H9 (cell line): Measurements from ENCODE around the gene METTL27. TPM values are rescaled to one million over a fixed set of nuclear protein-coding genes. Genes with fewer than 3 reads are reported as not detected.

ENCODE experiments used
- DNase-seq: peaks from one replicate; pipeline ENCODE4 v3.0.0-alpha.2; 2017
- H2AFZ ChIP-seq: one replicate; pipeline ENCODE4 v1.6.1; 2013; ENCODE audit warnings: mild to moderate bottlenecking, low read length, control low read depth, moderate library complexity
- H2AK5ac ChIP-seq: 2 replicates; pipeline ENCODE4 v1.6.1; 2013; ENCODE audit warnings: low read length, control low read depth, mixed read lengths; ENCODE audit not compliant: insufficient read length
- H2BK120ac ChIP-seq: one replicate; pipeline ENCODE4 v1.6.1; 2013; ENCODE audit warnings: low read depth, mild to moderate bottlenecking, low read length, control low read depth, inconsistent platforms; ENCODE audit not compliant: poor library complexity, severe bottlenecking
- H2BK12ac ChIP-seq: 2 replicates; pipeline ENCODE4 v1.6.1; 2013; ENCODE audit warnings: low read length, control low read depth, mixed read lengths, low read depth; ENCODE audit not compliant: insufficient read length
- H2BK15ac ChIP-seq: 2 replicates; pipeline ENCODE4 v1.6.1; 2013; ENCODE audit warnings: low read depth, low read length, control low read depth
- H2BK20ac ChIP-seq: one replicate; pipeline ENCODE4 v1.6.1; 2013; ENCODE audit warnings: low read depth, mild to moderate bottlenecking, low read length, control low read depth, inconsistent platforms; ENCODE audit not compliant: poor library complexity, severe bottlenecking
- H2BK5ac ChIP-seq: 2 replicates; pipeline ENCODE4 v1.6.1; 2013; ENCODE audit warnings: low read length, control low read depth, mixed read lengths; ENCODE audit not compliant: insufficient read length
- H3K14ac ChIP-seq: 2 replicates; pipeline ENCODE4 v1.6.1; 2013; ENCODE audit warnings: low read length, control low read depth; ENCODE audit not compliant: insufficient read depth
- H3K18ac ChIP-seq: 2 replicates; pipeline ENCODE4 v1.6.1; 2013; ENCODE audit warnings: low read depth, mild to moderate bottlenecking, mixed read lengths, low read length, control low read depth; ENCODE audit not compliant: insufficient read length
- H3K23ac ChIP-seq: 2 replicates; pipeline ENCODE4 v1.6.1; 2013; ENCODE audit warnings: low read length, control low read depth, mixed read lengths, low read depth; ENCODE audit not compliant: insufficient read length
- H3K23me2 ChIP-seq: 2 replicates; pipeline ENCODE4 v1.6.1; 2013; ENCODE audit warnings: low read depth, mild to moderate bottlenecking, mixed read lengths, low read length, control low read depth; ENCODE audit not compliant: insufficient read length, poor library complexity, severe bottlenecking
- H3K27ac ChIP-seq: 2 replicates; pipeline ENCODE4 v1.5.1; 2013; ENCODE audit warnings: low read length, control low read depth, mixed read lengths, low read depth; ENCODE audit not compliant: insufficient read length
- H3K27me3 ChIP-seq: 2 replicates; pipeline ENCODE4 v1.6.1; 2013; ENCODE audit warnings: low read length, control low read depth, inconsistent platforms; ENCODE audit not compliant: insufficient read depth
- H3K4ac ChIP-seq: 2 replicates; pipeline ENCODE4 v1.6.1; 2013; ENCODE audit warnings: low read depth, mild to moderate bottlenecking, control low read depth, inconsistent platforms, low read length, moderate library complexity
- H3K4me1 ChIP-seq: 2 replicates; pipeline ENCODE4 v1.6.1; 2013; ENCODE audit warnings: low read length, control low read depth, inconsistent platforms; ENCODE audit not compliant: insufficient read depth
- H3K4me2 ChIP-seq: 2 replicates; pipeline ENCODE4 v1.6.1; 2013; ENCODE audit warnings: low read length, control low read depth, mixed read lengths; ENCODE audit not compliant: insufficient read length, insufficient read depth
- H3K56ac ChIP-seq: 2 replicates; pipeline ENCODE4 v1.6.1; 2013; ENCODE audit warnings: low read depth, mild to moderate bottlenecking, mixed read lengths, low read length, control low read depth; ENCODE audit not compliant: insufficient read length
- H3K79me1 ChIP-seq: 2 replicates; pipeline ENCODE4 v1.6.1; 2013; ENCODE audit warnings: low read depth, mild to moderate bottlenecking, moderate library complexity, low read length, control low read depth, inconsistent platforms; ENCODE audit not compliant: insufficient read depth, poor library complexity, severe bottlenecking
- H3K79me2 ChIP-seq: 2 replicates; pipeline ENCODE4 v1.6.1; 2013; ENCODE audit warnings: low read length, control low read depth, inconsistent platforms; ENCODE audit not compliant: insufficient read depth
- H3K9ac ChIP-seq: 2 replicates; pipeline ENCODE4 v1.6.1; 2013; ENCODE audit warnings: low read length, control low read depth, mixed read lengths; ENCODE audit not compliant: insufficient read length; ENCODE audit errors: extremely low read depth
- H3K9me3 ChIP-seq: one replicate; pipeline ENCODE4 v1.6.1; 2013; ENCODE audit warnings: low read depth, low read length, inconsistent platforms; ENCODE audit not compliant: control insufficient read depth
- H3T11ph ChIP-seq: one replicate; pipeline ENCODE4 v1.6.1; 2013; ENCODE audit warnings: mild to moderate bottlenecking, low read length, control low read depth, inconsistent platforms
- H4K20me1 ChIP-seq: one replicate; pipeline ENCODE4 v1.6.1; 2013; ENCODE audit not compliant: control insufficient read depth, insufficient read length, insufficient read depth
- H4K5ac ChIP-seq: 2 replicates; pipeline ENCODE4 v1.6.1; 2013; ENCODE audit warnings: low read depth, mild to moderate bottlenecking, mixed read lengths, low read length, control low read depth; ENCODE audit not compliant: insufficient read length
- H4K8ac ChIP-seq: replicated peaks from 2 replicates; pipeline ENCODE4 v1.6.1; 2013; ENCODE audit warnings: low read length, control low read depth, mixed read lengths, low read depth; ENCODE audit not compliant: insufficient read length
- H4K91ac ChIP-seq: 2 replicates; pipeline ENCODE4 v1.6.1; 2013; ENCODE audit warnings: low read depth, mild to moderate bottlenecking, moderate library complexity, mixed read lengths, low read length, control low read depth; ENCODE audit not compliant: insufficient read length
- H3K27ac Mint-ChIP-seq, 3 experiments: 2 replicates in 2 of 3; 3 replicates in 1 of 3; pipeline ENCODE4 v1.8.0; 2020 to 2021; ENCODE audit warnings: mixed read lengths in 3 of 3, mild to moderate bottlenecking in 1 of 3, moderate library complexity in 1 of 3
- H3K27me3 Mint-ChIP-seq: 2 replicates; pipeline ENCODE4 v1.8.0; 2021; ENCODE audit warnings: low read depth, mild to moderate bottlenecking, moderate library complexity, mixed read lengths
- H3K36me3 Mint-ChIP-seq, 3 experiments: 2 replicates in 2 of 3; 3 replicates in 1 of 3; pipeline ENCODE4 v1.8.0; 2020 to 2021; ENCODE audit warnings: low read depth in 3 of 3, mixed read lengths in 3 of 3; ENCODE audit not compliant: insufficient read depth in 1 of 3
- H3K4me1 Mint-ChIP-seq, 2 experiments: 2 replicates each; pipeline ENCODE4 v1.8.0; 2020; ENCODE audit warnings: mixed read lengths in 2 of 2
- H3K4me3 Mint-ChIP-seq, 2 experiments: 2 replicates in 1 of 2; 3 replicates in 1 of 2; pipeline ENCODE4 v1.8.0; 2020 to 2021; ENCODE audit warnings: mild to moderate bottlenecking in 2 of 2, mixed read lengths in 2 of 2, moderate library complexity in 1 of 2
- H3K9me3 Mint-ChIP-seq, 2 experiments: 2 replicates in 1 of 2; 3 replicates in 1 of 2; pipeline ENCODE4 v1.8.0; 2020; ENCODE audit warnings: mild to moderate bottlenecking in 2 of 2, mixed read lengths in 2 of 2, moderate library complexity in 1 of 2
- CTCF ChIP-seq: fragments of 200-600 bp; sonication (generic); conservative IDR thresholded peaks from 3 replicates; pipeline ENCODE4 v1.8.0; 2021; ENCODE audit warnings: antibody characterized with exemption, mild to moderate bottlenecking
- WGBS: extraction: QIAGEN DNeasy Blood & Tissue Kit; methylation state at CpG from one replicate; pipeline ENCODE4 v1.1.7; 2013; ENCODE audit warnings: missing lambda C conversion rate, low lambda C conversion rate, mixed read lengths; ENCODE audit not compliant: insufficient read length; ENCODE audit errors: extremely low coverage; 5-methylcytosine and 5-hydroxymethylcytosine counted together
- total RNA-seq: library from RNA; stranded (reverse); gene quantifications from 2 replicates; pipeline ENCODE4 v1.2.1, GENCODE V29; 2021

The METTL27 gene
- total RNA-seq, 1 experiment from 2014 or later = 13.5 TPM

- Mint-ChIP-seq H3K4me3 (peak overlapping the region in 1 of 2 experiments; percentile 47; a peak in 2 of 5 replicates), H3K27ac (peak overlapping the region; percentile 40 to 94 (median 65); a peak in 5 of 7 replicates)
Measured at GRCh38 chr7:73828107-73828803, 14.1 kb downstream of the METTL27 start.

More at GRCh38 chr7:73828107-73828803, 14.1 kb downstream of the METTL27 start:
- Histone ChIP-seq H3K27me3 (no peaks in the 10 kb centered on the region), H2AK5ac (no peak overlapping the region), H2BK5ac (no peak overlapping the region), H2BK120ac (no peak overlapping the region), H2AFZ (no peak overlapping the region), H3K14ac (no peak overlapping the region; the same call in 1 of the 2 replicates), H3K9me3 (no peaks in the 10 kb centered on the region), H3K79me1 (no peaks in the 10 kb centered on the region), H3K4ac (no peak overlapping the region), H3K4me1 (peaks cover 14% of the 10 kb centered on the region; the same call in 1 of the 2 replicates), H3T11ph (no peak overlapping the region), H3K79me2 (no peaks in the 10 kb centered on the region), H4K5ac (no peak overlapping the region), H3K56ac (no peak overlapping the region), H4K8ac (no peak overlapping the region), H3K4me2 (peak overlapping the region; percentile 12), H3K23ac (no peak overlapping the region), H3K9ac (no peak overlapping the region), H3K18ac (peak overlapping the region; percentile 80), H2BK12ac (no peak overlapping the region), H4K20me1 (no peaks in the 10 kb centered on the region), H2BK20ac (no peak overlapping the region), H4K91ac (no peak overlapping the region), H3K27ac (no peak overlapping the region), H2BK15ac (no peak overlapping the region), H3K23me2 (peaks cover 9% of the 10 kb centered on the region)
- H3K9me3 Mint-ChIP-seq = no peaks in the 10 kb centered on the region; a peak in 1 of 5 replicates
- no peak for TF ChIP-seq CTCF
- peaks cover 0 to under 1% (median 0%) of the 10 kb centered on the region in 3 experiments; a peak in 1 of 7 replicates for H3K36me3 Mint-ChIP-seq
- H3K27me3 Mint-ChIP-seq = peaks cover 21% of the 10 kb centered on the region
- WGBS = no CpG with 5 or more reads among the region's 14 CpGs
- no peak for DNase-seq
- peaks cover 64 to 70% of the 10 kb centered on the region in 2 experiments for H3K4me1 Mint-ChIP-seq
